HL-60/S4 treated with retinoic acid at 250 ng/mL for 4 days and 3 days (cell line): Measurements from ENCODE around the gene ZSCAN26.

Source experiments
- in situ Hi-C: fragments of 300-500 bp; cut with MboI; formaldehyde crosslinking; loops from 2 replicates; pipeline ENCODE4 v1.7.0; 2022; ENCODE audit warnings: low sequenced_read_pairs

Gene ZSCAN26

GRCh38 chr6:28266962-28267694, at the start of gene ZSCAN26:
TSS of gene ZSCAN26 (plus strand) at chr6:28267143. CDS start at chr6:28271920, 4,777 bp downstream.
- in situ Hi-C loops = no loop called here

GRCh38 chr6:28217890-28218289, 49.1 kb upstream of the ZSCAN26 start:
- in situ Hi-C loops = no loop called here

- in situ Hi-C loops = no loop called here
These were observed 48.4 kb upstream of the ZSCAN26 start for GRCh38 chr6:28218312-28219248.

GRCh38 chr6:28220257-28221133, 46.4 kb upstream of the ZSCAN26 start:
- in situ Hi-C loops = no loop called here

GRCh38 chr6:28224131-28225055, 42.5 kb upstream of the ZSCAN26 start:
- in situ Hi-C loops = no loop called here

- in situ Hi-C loops = no loop called here
These were observed 41.7 kb upstream of the ZSCAN26 start, which contains the start of gene ZSCAN9 for GRCh38 chr6:28225056-28225834. TSS of gene ZSCAN9 (plus strand) at chr6:28225275. CDS start at chr6:28227085, 1,810 bp downstream.

- in situ Hi-C loops = no loop called here
These were observed 40.5 kb upstream of the ZSCAN26 start for GRCh38 chr6:28226460-28226859.

GRCh38 chr6:28232785-28233184, 34.2 kb upstream of the ZSCAN26 start:
- in situ Hi-C loops = no loop called here

GRCh38 chr6:28235912-28236452, 31.0 kb upstream of the ZSCAN26 start:
- in situ Hi-C loops = no loop called here

- in situ Hi-C loops = no loop called here
These were observed 27.3 kb upstream of the ZSCAN26 start for GRCh38 chr6:28239636-28240035.

- in situ Hi-C loops = no loop called here
These were observed 26.5 kb upstream of the ZSCAN26 start for GRCh38 chr6:28240471-28240870.

- in situ Hi-C loops = no loop called here
These were observed 23.0 kb upstream of the ZSCAN26 start for GRCh38 chr6:28243946-28244345.

GRCh38 chr6:28245206-28245941, 21.6 kb upstream of the ZSCAN26 start:
- in situ Hi-C loops = no loop called here

GRCh38 chr6:28248916-28249315, 18.0 kb upstream of the ZSCAN26 start:
- in situ Hi-C loops = no loop called here

- in situ Hi-C loops = no loop called here
These were observed 16.2 kb upstream of the ZSCAN26 start for GRCh38 chr6:28250747-28251146.

GRCh38 chr6:28251661-28252008, 15.3 kb upstream of the ZSCAN26 start:
- in situ Hi-C loops = no loop called here

- in situ Hi-C loops = no loop called here
These were observed 14.7 kb upstream of the ZSCAN26 start, which contains the start of gene ZKSCAN4 for GRCh38 chr6:28252009-28252975. TSS of gene ZKSCAN4 (minus strand) at chr6:28252269. CDS start at chr6:28251980, 289 bp downstream.
